Measurements from ENCODE around the gene ZNF429. TPM values are rescaled to one million over a fixed set of nuclear protein-coding genes. Genes with fewer than 3 reads are reported as not detected.

The ZNF429 gene
- polyA plus RNA-seq = 10 to 100 TPM in 1 of 4 donors, 1 to 10 TPM in 3; 3.1 to 26.5 (median 4.9) TPM
- long read RNA-seq, donor 1, transcript ZNF429-201 (4 exons, 2,233 nt) = major isoform, 6 of 19 reads
- long read RNA-seq, donor 1, partial matches to known transcripts = 6 of 19 reads
- long read RNA-seq, donor 1, other reads (novel, unspliced or antisense) = 6 of 19 reads
- long read RNA-seq, donor 2 = 0 reads
- long read RNA-seq, donor 3, partial matches to known transcripts = 0 of 4 reads
- long read RNA-seq, donor 3, other reads (novel, unspliced or antisense) = 0 of 4 reads
- long read RNA-seq, donor 4 = 0 reads
- long read RNA-seq, donor 5, partial matches to known transcripts = 0 of 3 reads
- long read RNA-seq, donor 5, other reads (novel, unspliced or antisense) = 0 of 3 reads
- long read RNA-seq, donor 6, partial matches to known transcripts = 0 of 1 reads
- long read RNA-seq, donor 6, other reads (novel, unspliced or antisense) = 0 of 1 reads
- long read RNA-seq, donor 7, transcript ZNF429-201 (4 exons, 2,233 nt) = major isoform, 5 of 38 reads
- long read RNA-seq, donor 7, partial matches to known transcripts = 13 of 38 reads
- long read RNA-seq, donor 7, other reads (novel, unspliced or antisense) = 16 of 38 reads
- long read RNA-seq, donor 8 = 0 reads
- long read RNA-seq, donor 9, partial matches to known transcripts = 0 of 2 reads
- long read RNA-seq, donor 9, other reads (novel, unspliced or antisense) = 0 of 2 reads
- long read RNA-seq, donor 10, partial matches to known transcripts = 6 of 6 reads
- long read RNA-seq, donor 10, other reads (novel, unspliced or antisense) = 0 of 6 reads

DNA sequence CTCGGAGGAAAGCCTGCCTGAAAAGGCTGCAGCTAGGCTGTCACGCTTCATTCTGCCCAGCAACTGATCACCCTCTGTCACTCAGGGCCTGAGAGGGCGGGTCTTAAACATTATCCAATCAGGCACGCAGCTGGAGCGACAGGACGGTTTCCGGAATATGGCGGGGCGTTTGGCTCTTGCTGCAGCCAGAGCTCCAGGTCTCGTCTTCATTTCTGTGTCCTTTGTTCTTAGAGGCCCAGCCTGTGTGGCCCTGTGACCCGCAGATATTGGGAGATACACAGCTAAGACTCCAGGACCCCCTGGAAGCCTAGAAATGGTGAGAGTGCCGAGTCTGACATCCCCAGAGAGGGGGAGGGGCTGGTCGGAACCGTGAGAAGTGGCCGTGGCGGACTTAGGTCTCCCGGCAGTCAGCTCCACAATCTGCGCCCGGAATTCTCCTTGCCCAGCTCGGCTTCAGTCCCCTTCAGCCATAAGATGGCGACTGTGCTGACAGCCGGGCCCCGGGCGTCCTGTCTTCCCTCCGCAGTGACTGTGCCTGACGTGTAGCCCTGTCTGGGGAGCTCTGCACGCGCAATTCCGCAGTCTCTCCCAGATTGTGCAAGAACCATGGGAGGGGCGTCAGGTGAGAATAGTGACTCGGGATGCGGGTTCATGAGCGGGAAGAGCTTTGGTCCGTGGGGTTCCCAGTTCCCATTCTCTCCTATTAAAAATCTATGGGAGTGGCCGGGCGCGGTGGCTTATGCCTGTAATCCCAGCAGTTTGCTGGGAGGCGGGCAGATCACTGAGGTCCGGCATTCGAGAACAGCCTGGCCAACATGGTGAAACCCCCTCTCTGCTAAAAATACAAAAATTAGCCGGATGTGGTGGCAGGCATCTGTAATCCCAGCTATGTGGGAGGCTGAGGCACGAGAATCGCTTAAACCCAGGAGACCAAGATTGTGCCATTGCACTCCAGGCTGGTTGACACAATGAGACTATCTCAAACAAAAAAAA, at the start of gene ZNF429:
ZNF429 (plus strand) TSS at position 144 of the 993 bp plus-strand sequence; CDS start at position 314, 170 bp downstream.
- FAIRE-seq = peak; percentile 65
- H3K36me3 ChIP-seq (ENCODE audit: control insufficient read depth in 3 of 3, insufficient read depth in 2 of 3, low read depth in 1 of 3, low read length in 3 of 3) = peaks cover 2 to 8% (median 4%) of the 10 kb centered on the region in 3 donors
- 1 to 2% (median 1%) methylated on average over 43 of the region's 43 CpGs for WGBS, 3 donors

DNA sequence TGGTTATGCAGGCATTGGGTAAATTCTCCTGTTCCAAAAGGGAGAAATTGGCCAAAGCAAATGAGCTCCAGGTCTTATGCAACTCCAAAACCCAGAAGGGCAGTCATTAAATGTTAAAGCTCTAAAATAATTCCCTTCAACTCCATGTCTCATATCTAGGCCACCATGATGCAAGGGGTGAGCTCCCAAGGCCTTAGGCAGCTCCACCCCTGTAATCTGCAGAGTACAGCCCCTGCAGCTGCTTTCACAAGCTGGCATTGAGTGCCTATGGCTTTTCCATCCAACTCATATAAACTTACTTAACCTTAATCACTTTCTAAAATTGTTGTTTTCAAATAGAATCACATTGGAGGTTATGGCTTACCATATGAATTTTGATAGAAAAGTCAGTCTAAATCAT, 44.7 kb upstream of the ZNF429 start:
- H3K27me3 ChIP-seq (ENCODE audit: control insufficient read depth in 3 of 3, insufficient read depth in 3 of 3, low read length in 3 of 3) = peaks cover 0 to 4% (median 0%) of the 10 kb centered on the region in 3 donors
- no peaks in the 10 kb centered on the region for H3K4me1 ChIP-seq (ENCODE audit: control insufficient read depth in 3 of 3, insufficient read depth in 2 of 3, low read depth in 1 of 3, low read length in 2 of 3)
- no peak for DNase-seq
- H3K9me3 ChIP-seq (ENCODE audit: control insufficient read depth in 2 of 2, insufficient read depth in 1 of 2, low read depth in 1 of 2, low read length in 1 of 2) = peaks cover 6 to 21% of the 10 kb centered on the region in 2 donors
- no peak overlapping the region for H3K27ac ChIP-seq (ENCODE audit: low read depth in 1 of 3, low read length in 2 of 3)
- H3K36me3 ChIP-seq (ENCODE audit: control insufficient read depth in 3 of 3, insufficient read depth in 2 of 3, low read depth in 1 of 3, low read length in 3 of 3) = no peaks in the 10 kb centered on the region
- FAIRE-seq = no peak
- no peak overlapping the region for H3K4me3 ChIP-seq (ENCODE audit: low read depth in 1 of 3, low read length in 3 of 3)

More for the DNA sequence above, at the start of gene ZNF429:
- peak; percentile 96 to 97 for DNase-seq
- Histone ChIP-seq H3K4me3 (ENCODE audit: low read depth in 1 of 3, low read length in 3 of 3) (peak within 1 kb of the TSS; percentile 79 to 94 (median 82)), H3K27me3 (ENCODE audit: control insufficient read depth in 3 of 3, insufficient read depth in 3 of 3, low read length in 3 of 3) (no peaks in the 10 kb centered on the region), H3K27ac (ENCODE audit: low read depth in 1 of 3, low read length in 2 of 3) (peak within 1 kb of the TSS; percentile 91 to 96 (median 95)), H3K9me3 (ENCODE audit: control insufficient read depth in 2 of 2, insufficient read depth in 1 of 2, low read depth in 1 of 2, low read length in 1 of 2) (peaks cover 1 to 17% of the 10 kb centered on the region in 2 donors), H3K4me1 (ENCODE audit: control insufficient read depth in 3 of 3, insufficient read depth in 2 of 3, low read depth in 1 of 3, low read length in 2 of 3) (peaks cover 0 to 6% (median 3%) of the 10 kb centered on the region in 3 donors)

DNA sequence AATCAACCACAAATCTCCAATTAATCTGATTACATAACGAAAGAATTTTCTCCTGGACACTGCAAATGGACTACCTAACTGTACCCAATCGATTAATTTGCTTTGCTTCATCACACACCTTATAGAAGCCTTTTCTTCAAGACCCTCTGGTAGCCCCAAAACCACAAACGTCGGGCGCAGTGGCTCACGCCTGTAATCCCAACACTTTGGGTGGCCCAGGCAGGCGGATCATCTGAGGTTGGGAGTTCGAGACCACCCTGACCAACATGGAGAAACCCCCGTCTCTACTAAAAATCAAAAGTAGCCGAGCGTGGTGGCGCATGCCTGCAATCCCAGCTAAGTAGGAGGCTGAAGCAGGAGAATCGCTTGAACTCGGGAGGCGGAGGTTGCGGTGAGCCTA, 42.9 kb upstream of the ZNF429 start:
- no peaks in the 10 kb centered on the region for H3K4me1 ChIP-seq (ENCODE audit: control insufficient read depth in 3 of 3, insufficient read depth in 2 of 3, low read depth in 1 of 3, low read length in 2 of 3)
- DNase-seq (no peak), FAIRE-seq (no peak)
- H3K36me3 ChIP-seq (ENCODE audit: control insufficient read depth in 3 of 3, insufficient read depth in 2 of 3, low read depth in 1 of 3, low read length in 3 of 3) = no peaks in the 10 kb centered on the region
- H3K9me3 ChIP-seq (ENCODE audit: control insufficient read depth in 2 of 2, insufficient read depth in 1 of 2, low read depth in 1 of 2, low read length in 1 of 2) = peaks cover 4 to 13% of the 10 kb centered on the region in 2 donors
- H3K4me3 ChIP-seq (ENCODE audit: low read depth in 1 of 3, low read length in 3 of 3) = no peak overlapping the region
- peaks cover 0 to 4% (median 0%) of the 10 kb centered on the region in 3 donors for H3K27me3 ChIP-seq (ENCODE audit: control insufficient read depth in 3 of 3, insufficient read depth in 3 of 3, low read length in 3 of 3)
- H3K27ac ChIP-seq (ENCODE audit: low read depth in 1 of 3, low read length in 2 of 3) = no peak overlapping the region
- 94 to 96% (median 95%) methylated on average over 16 of the region's 16 CpGs for WGBS, 3 donors

DNA sequence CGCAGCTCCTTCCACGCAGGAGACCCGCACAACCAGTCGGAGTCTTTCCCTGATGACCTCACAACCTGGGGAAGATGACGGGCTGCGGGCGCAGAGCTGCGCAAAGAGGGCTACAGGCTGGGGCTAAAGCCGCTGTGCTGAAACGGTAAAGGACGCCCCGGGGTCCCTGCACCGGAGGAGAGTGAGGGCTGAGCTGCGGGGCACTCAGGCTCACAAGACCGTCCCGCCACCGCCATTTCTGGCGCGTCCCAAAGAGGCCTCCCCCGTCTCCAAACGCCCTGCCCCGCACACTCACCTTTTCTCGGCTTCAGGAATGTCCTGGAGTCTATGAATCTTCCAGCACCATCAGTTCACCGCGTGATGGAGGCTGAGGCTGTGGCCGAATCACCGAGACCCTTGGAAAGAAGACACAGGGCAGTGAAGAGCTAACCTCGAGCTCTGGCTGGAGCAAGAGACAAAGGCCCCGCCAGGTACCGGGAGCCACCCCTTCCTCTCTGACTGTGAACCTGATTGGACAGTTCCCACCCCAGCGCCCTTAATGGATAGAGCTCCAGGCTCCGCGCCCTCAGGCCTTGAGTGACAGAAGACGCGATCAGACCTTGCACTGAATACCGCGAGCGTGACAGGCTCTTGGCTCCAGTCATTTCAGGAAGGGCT, 41.8 kb upstream of the ZNF429 start:
- H3K4me3 ChIP-seq (ENCODE audit: low read depth in 1 of 3, low read length in 3 of 3) = peak overlapping the region in 2 of 3 donors; percentile 23 to 50
- WGBS, 3 donors = 3 to 21% (median 15%) methylated on average over 38 of the region's 38 CpGs
- FAIRE-seq = no peak
- peak overlapping the region in 1 of 3 donors; percentile 21 for H3K27ac ChIP-seq (ENCODE audit: low read depth in 1 of 3, low read length in 2 of 3)
- peaks cover 0 to 4% (median 0%) of the 10 kb centered on the region in 3 donors for H3K27me3 ChIP-seq (ENCODE audit: control insufficient read depth in 3 of 3, insufficient read depth in 3 of 3, low read length in 3 of 3)
- peaks cover 2 to 4% of the 10 kb centered on the region in 2 donors for H3K9me3 ChIP-seq (ENCODE audit: control insufficient read depth in 2 of 2, insufficient read depth in 1 of 2, low read depth in 1 of 2, low read length in 1 of 2)
- H3K4me1 ChIP-seq (ENCODE audit: control insufficient read depth in 3 of 3, insufficient read depth in 2 of 3, low read depth in 1 of 3, low read length in 2 of 3) = no peaks in the 10 kb centered on the region
- DNase-seq = peak in 1 of 2 donors; percentile 95
- no peaks in the 10 kb centered on the region for H3K36me3 ChIP-seq (ENCODE audit: control insufficient read depth in 3 of 3, insufficient read depth in 2 of 3, low read depth in 1 of 3, low read length in 3 of 3)

DNA sequence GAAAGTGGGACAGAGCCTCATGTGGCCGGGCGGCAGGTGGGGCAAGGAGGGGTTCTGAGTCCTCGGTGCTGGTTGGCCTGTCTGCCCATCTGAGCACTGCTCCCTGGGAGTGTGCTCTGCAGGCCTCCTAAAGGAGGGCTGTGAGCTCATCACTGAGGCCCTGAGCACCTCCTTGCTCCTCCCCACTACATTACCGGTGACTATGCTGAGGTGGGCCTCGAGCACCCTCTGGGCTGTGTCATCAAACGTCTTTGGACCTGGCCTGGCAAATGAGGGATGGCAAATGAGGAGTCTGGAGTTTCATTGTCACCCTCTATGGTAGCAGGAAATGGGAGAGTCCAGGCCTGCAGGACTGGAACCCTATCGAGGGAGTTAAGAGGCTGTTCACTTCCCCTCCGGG, 38.8 kb upstream of the ZNF429 start:
- Histone ChIP-seq H3K27ac (ENCODE audit: low read depth in 1 of 3, low read length in 2 of 3) (no peak overlapping the region), H3K36me3 (ENCODE audit: control insufficient read depth in 3 of 3, insufficient read depth in 2 of 3, low read depth in 1 of 3, low read length in 3 of 3) (no peaks in the 10 kb centered on the region), H3K27me3 (ENCODE audit: control insufficient read depth in 3 of 3, insufficient read depth in 3 of 3, low read length in 3 of 3) (peaks cover 0 to 4% (median 0%) of the 10 kb centered on the region in 3 donors), H3K4me1 (ENCODE audit: control insufficient read depth in 3 of 3, insufficient read depth in 2 of 3, low read depth in 1 of 3, low read length in 2 of 3) (no peaks in the 10 kb centered on the region), H3K4me3 (ENCODE audit: low read depth in 1 of 3, low read length in 3 of 3) (no peak overlapping the region), H3K9me3 (ENCODE audit: control insufficient read depth in 2 of 2, insufficient read depth in 1 of 2, low read depth in 1 of 2, low read length in 1 of 2) (no peaks in the 10 kb centered on the region)
- 80 to 85% (median 84%) methylated on average over 7 to 8 of the region's 8 CpGs for WGBS, 3 donors
- FAIRE-seq (no peak), DNase-seq (no peak)

DNA sequence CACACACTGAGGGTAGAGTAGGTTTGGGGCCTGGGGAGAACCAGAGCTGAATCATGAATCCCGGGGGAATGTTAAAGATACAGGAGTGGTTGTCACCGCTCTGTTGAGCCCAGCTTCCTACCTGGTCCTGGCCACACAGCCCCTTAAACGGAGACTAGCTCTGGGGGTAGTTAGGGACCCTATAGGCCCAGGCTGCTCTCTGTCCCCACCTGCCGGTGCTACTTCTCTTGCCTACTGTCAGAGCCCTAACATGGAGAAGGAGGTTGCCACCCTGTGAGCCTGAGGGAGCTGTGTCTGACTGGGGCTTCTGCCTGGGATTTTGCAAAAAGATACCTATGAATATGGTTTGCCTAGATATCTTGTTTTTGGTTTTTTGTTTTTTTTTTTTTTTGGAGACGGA, 36.6 kb upstream of the ZNF429 start:
- H3K27ac ChIP-seq (ENCODE audit: low read depth in 1 of 3, low read length in 2 of 3) = no peak overlapping the region
- no peak overlapping the region for H3K4me3 ChIP-seq (ENCODE audit: low read depth in 1 of 3, low read length in 3 of 3)
- FAIRE-seq (no peak), DNase-seq (no peak)
- 76 to 82% (median 78%) methylated on average over 4 to 5 of the region's 5 CpGs for WGBS, 3 donors
- H3K9me3 ChIP-seq (ENCODE audit: control insufficient read depth in 2 of 2, insufficient read depth in 1 of 2, low read depth in 1 of 2, low read length in 1 of 2) = no peaks in the 10 kb centered on the region
- H3K27me3 ChIP-seq (ENCODE audit: control insufficient read depth in 3 of 3, insufficient read depth in 3 of 3, low read length in 3 of 3) = peaks cover 0 to 1% (median 0%) of the 10 kb centered on the region in 3 donors
- no peaks in the 10 kb centered on the region for H3K36me3 ChIP-seq (ENCODE audit: control insufficient read depth in 3 of 3, insufficient read depth in 2 of 3, low read depth in 1 of 3, low read length in 3 of 3)
- no peaks in the 10 kb centered on the region for H3K4me1 ChIP-seq (ENCODE audit: control insufficient read depth in 3 of 3, insufficient read depth in 2 of 3, low read depth in 1 of 3, low read length in 2 of 3)

DNA sequence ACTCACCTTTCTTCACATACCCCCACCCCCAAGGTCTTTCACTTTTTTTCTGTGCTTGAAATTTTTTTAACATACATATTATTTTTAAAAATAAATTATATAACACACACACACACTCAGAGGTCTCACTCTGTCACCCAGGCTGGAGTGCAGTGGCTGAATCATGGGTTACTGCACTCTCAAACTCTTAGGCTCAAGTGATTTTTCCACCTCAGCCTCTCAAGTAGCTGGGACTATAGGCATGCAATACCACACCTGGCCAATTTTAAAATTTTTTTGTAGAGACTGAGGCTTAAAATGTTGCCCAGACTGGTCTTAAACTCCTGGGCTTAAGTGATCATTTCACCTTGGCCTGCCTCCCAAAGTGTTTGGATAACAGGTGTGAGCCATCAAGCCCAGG, 32.9 kb upstream of the ZNF429 start:
- peaks cover 0 to 3% of the 10 kb centered on the region in 2 donors for H3K9me3 ChIP-seq (ENCODE audit: control insufficient read depth in 2 of 2, insufficient read depth in 1 of 2, low read depth in 1 of 2, low read length in 1 of 2)
- DNase-seq (no peak), FAIRE-seq (no peak)
- no peak overlapping the region for H3K27ac ChIP-seq (ENCODE audit: low read depth in 1 of 3, low read length in 2 of 3)
- H3K36me3 ChIP-seq (ENCODE audit: control insufficient read depth in 3 of 3, insufficient read depth in 2 of 3, low read depth in 1 of 3, low read length in 3 of 3) = no peaks in the 10 kb centered on the region
- no peaks in the 10 kb centered on the region for H3K4me1 ChIP-seq (ENCODE audit: control insufficient read depth in 3 of 3, insufficient read depth in 2 of 3, low read depth in 1 of 3, low read length in 2 of 3)
- H3K4me3 ChIP-seq (ENCODE audit: low read depth in 1 of 3, low read length in 3 of 3) = no peak overlapping the region
- H3K27me3 ChIP-seq (ENCODE audit: control insufficient read depth in 3 of 3, insufficient read depth in 3 of 3, low read length in 3 of 3) = no peaks in the 10 kb centered on the region
